K562 (cell line): ENCODE measurements around the gene RNASE7. TPM values are rescaled to one million over a fixed set of nuclear protein-coding genes. Genes with fewer than 3 reads are reported as not detected.

Source experiments
- ATAC-seq: fragments of 200-7000 bp; cut with Tn5 transposase; 3 replicates; pipeline ENCODE4 v1.9.1; 2020; ENCODE audit warnings: moderate library complexity
- BruUV-seq: library from RNA; stranded (reverse); fragments of 400-500 nt; replicated peaks from 2 replicates; lab custom pipeline; 2021; lab: Mats Ljungman, UMichigan
- CTCF ChIA-PET: fragments of 300-600 bp; formaldehyde crosslinking; extraction: SDS; loops from one replicate; lab custom pipeline; 2021; ENCODE audit warnings: low intra/inter-chr PET ratio; lab: Yijun Ruan, JAX
- POLR2A ChIA-PET: fragments of 300-600, 350-650 bp; sonication (Branson Sonifier 250); formaldehyde crosslinking; extraction: SDS; loops from one replicate; lab custom pipeline; 2021; ENCODE audit warnings: antibody characterized with exemption, inconsistent platforms; lab: Yijun Ruan, JAX
- DNase-seq, 4 experiments: peaks; one replicate each; pipeline versions ENCODE4 v3.0.0 to v3.0.0-alpha.2; 2011 to 2018; ENCODE audit warnings: low spot score in 3 of 4, mixed read lengths in 3 of 4; ENCODE audit errors: extremely low read depth in 1 of 4
- FAIRE-seq: peaks from 2 replicates; lab custom pipeline; 2011; peaks lifted over from hg19 to GRCh38; lab: Jason Lieb, UNC
- H2AFZ ChIP-seq: 2 replicates; pipeline ENCODE4 v1.6.0; 2011; ENCODE audit warnings: low read depth, low read length, control low read depth, inconsistent platforms
- H3K27ac ChIP-seq: fragments of 200-600 bp; 3 replicates; pipeline ENCODE4 v1.8.0; 2011; ENCODE audit warnings: low read depth, mild to moderate bottlenecking, control low read depth, inconsistent platforms, low read length, moderate library complexity, mixed read lengths; ENCODE audit errors: extremely low read depth
- H3K27me3 ChIP-seq, 2 experiments: fragments of 300-600 bp in 1 of 2; 2 replicates in 1 of 2; 3 replicates in 1 of 2; pipeline versions ENCODE4 v1.6.0 to v1.8.0; 2011; ENCODE audit warnings: inconsistent platforms in 2 of 2, low read length in 2 of 2, mild to moderate bottlenecking in 1 of 2, mixed read lengths in 1 of 2, moderate library complexity in 1 of 2; ENCODE audit not compliant: control insufficient read depth in 2 of 2, insufficient read depth in 2 of 2
- H3K36me3 ChIP-seq: fragments of 300-600 bp; 3 replicates; pipeline ENCODE4 v1.8.0; 2011; ENCODE audit warnings: mild to moderate bottlenecking, low read length, inconsistent platforms; ENCODE audit not compliant: control insufficient read depth, insufficient read depth
- H3K4me1 ChIP-seq, 2 experiments: fragments of 200-600 bp in 1 of 2; replicated peaks in 1 of 2; 2 replicates in 1 of 2; 3 replicates in 1 of 2; pipeline versions ENCODE4 v1.5.1 to v1.8.0; 2011; ENCODE audit warnings: inconsistent platforms in 2 of 2, low read length in 2 of 2, mild to moderate bottlenecking in 1 of 2, mixed read lengths in 1 of 2, moderate library complexity in 1 of 2; ENCODE audit not compliant: control insufficient read depth in 2 of 2, insufficient read depth in 2 of 2
- H3K4me2 ChIP-seq: 2 replicates; pipeline ENCODE4 v1.6.1; 2011; ENCODE audit warnings: low read length, control low read depth, inconsistent platforms, mixed read lengths; ENCODE audit not compliant: insufficient read depth
- H3K4me3 ChIP-seq: fragments of 200-600 bp; sonication (generic), shearing (Covaris generic); 2 replicates; pipeline ENCODE4 v1.5.1; 2016; ENCODE audit warnings: control low read depth, inconsistent platforms
- H3K79me2 ChIP-seq: fragments of 200-600 bp; 3 replicates; pipeline ENCODE4 v1.8.0; 2011; ENCODE audit warnings: low read length, inconsistent platforms; ENCODE audit not compliant: control insufficient read depth, insufficient read depth
- H3K9ac ChIP-seq, 2 experiments: 2 replicates each; pipeline versions ENCODE4 v1.6.0 to v1.6.1; 2011; ENCODE audit warnings: low read depth in 2 of 2, low read length in 2 of 2, control low read depth in 1 of 2, inconsistent platforms in 1 of 2, mild to moderate bottlenecking in 1 of 2, mixed read lengths in 1 of 2; ENCODE audit not compliant: insufficient read depth in 1 of 2
- H3K9me1 ChIP-seq: one replicate; pipeline ENCODE4 v1.6.0; 2011; ENCODE audit warnings: inconsistent platforms, mild to moderate bottlenecking, low read length, moderate library complexity; ENCODE audit not compliant: control insufficient read depth, insufficient read depth
- H3K9me3 ChIP-seq: replicated peaks from 2 replicates; pipeline ENCODE4 v1.5.1; 2011; ENCODE audit warnings: low read depth, low read length, inconsistent platforms; ENCODE audit not compliant: control insufficient read depth, insufficient read depth
- H4K20me1 ChIP-seq: replicated peaks from 2 replicates; pipeline ENCODE4 v1.6.1; 2011; ENCODE audit warnings: low read length, inconsistent platforms, mixed read lengths; ENCODE audit not compliant: control insufficient read depth, insufficient read depth
- ASH1L ChIP-seq: fragments of 450-650 bp; IDR thresholded peaks from 2 replicates; pipeline ENCODE4 v1.6.1; 2018; ENCODE audit warnings: borderline replicate concordance, mild to moderate bottlenecking, low read depth; ENCODE audit not compliant: partially characterized antibody
- BCOR ChIP-seq: fragments of 450-650 bp; IDR thresholded peaks from 2 replicates; pipeline ENCODE4 v1.6.1; 2016
- PHF21A ChIP-seq: fragments of 450-650 bp; IDR thresholded peaks from 2 replicates; pipeline ENCODE4 v1.6.1; 2017; ENCODE audit warnings: low read depth, borderline replicate concordance
- POLR3G ChIP-seq: IDR thresholded peaks from 2 replicates; pipeline ENCODE4 v1.6.1; 2011; ENCODE audit not compliant: insufficient read length, insufficient replicate concordance; ENCODE audit errors: extremely low read depth
- SETDB1 ChIP-seq: IDR thresholded peaks from one replicate; pipeline ENCODE4 v1.6.1; 2012; ENCODE audit warnings: low read length, control low read depth, inconsistent platforms
- SNIP1 ChIP-seq: fragments of 450-650 bp; IDR thresholded peaks from 2 replicates; pipeline ENCODE4 v1.7.1; 2017; ENCODE audit warnings: low read depth, mild to moderate bottlenecking
- SRSF1 ChIP-seq: fragments of 200-400 bp; formaldehyde crosslinking; IDR thresholded peaks from 2 replicates; pipeline ENCODE4 v1.6.1; 2017; ENCODE audit warnings: mild to moderate bottlenecking, low read depth, low read length, moderate library complexity
- STAG1 ChIP-seq: sonication (generic); formaldehyde crosslinking; IDR thresholded peaks from 2 replicates; pipeline ENCODE4 v1.5.0; 2020; ENCODE audit warnings: missing genetic modification reagents, borderline replicate concordance
- ZNF165 ChIP-seq: fragments of 250-450 bp; sonication (Bioruptor Pico); IDR thresholded peaks from 2 replicates; pipeline ENCODE4 v1.4.0; 2020; ENCODE audit warnings: borderline replicate concordance
- ZNF253 ChIP-seq: fragments of 250-450 bp; sonication (Bioruptor Pico); conservative IDR thresholded peaks from 2 replicates; pipeline ENCODE4 v1.6.1; 2021; ENCODE audit warnings: mild to moderate bottlenecking
- ZNF561 ChIP-seq: fragments of 450-650 bp; formaldehyde crosslinking; conservative IDR thresholded peaks from 2 replicates; pipeline ENCODE4 v1.4.0; 2020; ENCODE audit warnings: mild to moderate bottlenecking, moderate library complexity
- ZSCAN29 ChIP-seq: fragments of 450-650 bp; IDR thresholded peaks from 2 replicates; pipeline ENCODE4 v1.6.1; 2017
- ZSCAN32 ChIP-seq: fragments of 450-650 bp; formaldehyde crosslinking; IDR thresholded peaks from 2 replicates; pipeline ENCODE4 v1.4.0; 2020; ENCODE audit warnings: mild to moderate bottlenecking, moderate library complexity
- WGBS: fragments of 100-300 bp; shearing (Covaris generic); methylation state at CpG from one replicate; pipeline ENCODE4 v1.1.6; 2016; ENCODE audit warnings: low coverage, mixed read lengths; ENCODE audit not compliant: insufficient coverage; ENCODE audit errors: missing lambda C conversion rate; 5-methylcytosine and 5-hydroxymethylcytosine counted together
- in situ Hi-C: fragments of 300-500 bp; cut with MboI; formaldehyde crosslinking; loops from 4 replicates; pipeline ENCODE4 v1.15.0; 2018; ENCODE audit warnings: inconsistent platforms, mixed read lengths
- intact Hi-C: fragments of 100-400 bp; cut with micrococcal nuclease; formaldehyde crosslinking; loops from 2 replicates; pipeline ENCODE4 v1.14.2; 2022
- polyA plus RNA-seq, 8 experiments: library from polyadenylated mRNA; depleted of rRNA in 4 of 8; stranded (reverse) in 5 of 8; unstranded in 3 of 8; fragments of >200 nt; fragmentation: Nextera tagmentation in 2 of 8; fragmentation: Illumina TruSeq in 1 of 8; extraction: Ambion mirVana in 2 of 8; extraction: Trizol in 1 of 8; gene quantifications; 2 replicates each; pipeline versions ENCODE4 v1.2.1 to v1.2.3, GENCODE V29; 2011 to 2014; ENCODE audit warnings: inconsistent platforms in 1 of 8, missing spikeins in 1 of 8
- total RNA-seq, 7 experiments: library from RNA; depleted of rRNA in 6 of 7; stranded (reverse); fragments of >200 nt in 6 of 7; fragmentation: Illumina TruSeq in 2 of 7; extraction: Trizol in 2 of 7; gene quantifications; 2 replicates each; pipeline versions ENCODE4 v1.2.1 to v1.2.3, GENCODE V29; 2011 to 2021; ENCODE audit warnings: low replicate concordance in 1 of 7

Gene RNASE7
- total and polyA plus RNA-seq, 9 of the 15 experiments (the other 6 are each of a cell fraction or from before 2014, with no cell fraction given), result not detected

- no peak for FAIRE-seq
- in situ Hi-C loops, result no loop called here
- ChIA-PET POLR2A (no interaction called here), CTCF (no interaction called here)
- H3K4me3 ChIP-seq, result no peak overlapping the region
- no peaks in the 10 kb centered on the region for H4K20me1 ChIP-seq
- H3K79me2 ChIP-seq, result no peaks in the 10 kb centered on the region
- intact Hi-C loops, result no loop called here
- H3K9me1 ChIP-seq, result no peaks in the 10 kb centered on the region
- no peak for ATAC-seq
- no peaks in the 10 kb centered on the region for H3K36me3 ChIP-seq
- TF ChIP-seq SRSF1 (no peak), ZNF165 (CRISPR knock-in tag) (no peak), PHF21A (no peak), ASH1L (no peak), ZNF253 (CRISPR knock-in tag) (no peak), SETDB1 (no peak), SNIP1 (no peak), STAG1 (CRISPR knock-in tag) (no peak), ZSCAN29 (no peak), BCOR (no peak), ZNF561 (CRISPR knock-in tag) (no peak), ZSCAN32 (CRISPR knock-in tag) (no peak), POLR3G (no peak)
- H3K9ac ChIP-seq, result no peak overlapping the region
- H2AFZ ChIP-seq, result no peak overlapping the region
- DNase-seq, result no peak
- H3K27me3 ChIP-seq, result no peaks in the 10 kb centered on the region
- H3K27ac ChIP-seq, result no peak overlapping the region
- BruUV-seq, result no TSS peak
- no peak overlapping the region for H3K4me2 ChIP-seq
- no peaks in the 10 kb centered on the region for H3K9me3 ChIP-seq
- WGBS, result 55% methylated on average over 14 of the region's 17 CpGs
- peaks cover 0 to 6% of the 10 kb centered on the region in 2 experiments; a peak in 2 of 5 replicates for H3K4me1 ChIP-seq
Measured at GRCh38 chr14:21084998-21085853, 43.1 kb downstream of the RNASE7 start.
